SK-N-SH treated with all-trans-retinoic acid at 6 μM for 48 hours (cell line): ENCODE results near the gene CETN3.

ENCODE experiments used
- ARNTL ChIP-seq: fragments of 450-650 bp; formaldehyde crosslinking; IDR thresholded peaks from 2 replicates; pipeline ENCODE4 v1.5.0; 2020; ENCODE audit warnings: low read depth, mild to moderate bottlenecking, moderate library complexity, borderline replicate concordance
- CREB5 ChIP-seq: fragments of 250-450 bp; sonication (Bioruptor Pico); IDR thresholded peaks from 2 replicates; pipeline ENCODE4 v1.5.1; 2020; ENCODE audit warnings: low read depth, mild to moderate bottlenecking, moderate library complexity
- CSDC2 ChIP-seq: fragments of 250-450 bp; sonication (Bioruptor Pico); IDR thresholded peaks from 2 replicates; pipeline ENCODE4 v1.5.0; 2020; ENCODE audit warnings: mild to moderate bottlenecking, moderate library complexity
- CSRNP3 ChIP-seq: fragments of 250-450 bp; sonication (Bioruptor Pico); IDR thresholded peaks from 2 replicates; pipeline ENCODE4 v1.5.1; 2021; ENCODE audit warnings: mild to moderate bottlenecking, moderate library complexity
- ESRRG ChIP-seq: fragments of 250-450 bp; sonication (Bioruptor Pico); IDR thresholded peaks from 2 replicates; pipeline ENCODE4 v1.6.1; 2021; ENCODE audit warnings: mild to moderate bottlenecking
- ISL1 ChIP-seq: fragments of 250-450 bp; sonication (Bioruptor Pico); IDR thresholded peaks from 2 replicates; pipeline ENCODE4 v2.1.2; 2022; ENCODE audit warnings: mild to moderate bottlenecking, moderate library complexity
- SNAI2 ChIP-seq: fragments of 250-450 bp; sonication (Bioruptor Pico); IDR thresholded peaks from 2 replicates; pipeline ENCODE4 v1.5.0; 2020; ENCODE audit warnings: mild to moderate bottlenecking, moderate library complexity
- ZFP3 ChIP-seq: fragments of 250-450 bp; sonication (Bioruptor Pico); IDR thresholded peaks from 2 replicates; pipeline ENCODE4 v1.5.0; 2020; ENCODE audit warnings: mild to moderate bottlenecking, moderate library complexity
- ZFP30 ChIP-seq: fragments of 450-650 bp; formaldehyde crosslinking; IDR thresholded peaks from 2 replicates; pipeline ENCODE4 v1.5.0; 2022; ENCODE audit warnings: mild to moderate bottlenecking, moderate library complexity
- ZNF70 ChIP-seq: fragments of 450-650 bp; formaldehyde crosslinking; IDR thresholded peaks from 2 replicates; pipeline ENCODE4 v1.5.0; 2020; ENCODE audit warnings: mild to moderate bottlenecking, moderate library complexity
- ZNF8 ChIP-seq: fragments of 450-650 bp; formaldehyde crosslinking; IDR thresholded peaks from 2 replicates; pipeline ENCODE4 v1.5.0; 2020; ENCODE audit warnings: mild to moderate bottlenecking, moderate library complexity
- TF ChIP-seq, protein P1 (sequence below): fragments of 250-450 bp; sonication (Bioruptor Pico); IDR thresholded peaks from 2 replicates; pipeline ENCODE4 v1.8.0; 2021; ENCODE audit warnings: low read depth, mild to moderate bottlenecking, moderate library complexity, borderline replicate concordance
- TF ChIP-seq, protein P2 (sequence below): fragments of 250-450 bp; sonication (Bioruptor Pico); IDR thresholded peaks from 2 replicates; pipeline ENCODE4 v1.8.0; 2020; ENCODE audit warnings: mild to moderate bottlenecking, moderate library complexity, borderline replicate concordance

DNA sequence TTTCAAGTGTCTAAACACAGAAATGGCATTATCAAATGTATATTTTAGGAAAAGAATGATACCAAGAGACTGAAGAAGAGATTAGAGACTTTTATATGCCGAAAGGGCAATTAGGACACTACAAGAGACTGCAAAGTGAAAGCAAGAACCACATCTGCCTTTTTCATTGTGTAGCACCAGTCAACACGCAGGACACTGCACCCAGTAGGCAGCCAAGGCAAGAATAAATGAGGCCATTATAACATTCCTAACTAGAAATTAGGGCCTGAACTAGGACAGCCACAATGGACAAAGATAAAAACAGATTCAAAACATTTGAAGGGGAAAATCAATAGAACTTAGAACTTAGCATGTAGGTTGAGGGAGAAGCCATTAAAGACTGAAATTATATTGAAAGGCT is 10.8 kb downstream of the CETN3 start:
- TF ChIP-seq ZFP30 (CRISPR knock-in tag) = no peak
- TF ChIP-seq ZFP3 (CRISPR knock-in tag) = no peak
- no peak for TF ChIP-seq CREB5 (CRISPR knock-in tag)
- no peak for TF ChIP-seq ZNF8 (CRISPR knock-in tag)
- no peak for TF ChIP-seq SNAI2 (CRISPR knock-in tag)
- no peak for TF ChIP-seq ZNF70 (CRISPR knock-in tag)
- no peak for TF ChIP-seq ESRRG (CRISPR knock-in tag)
- TF ChIP-seq, protein P1, sequence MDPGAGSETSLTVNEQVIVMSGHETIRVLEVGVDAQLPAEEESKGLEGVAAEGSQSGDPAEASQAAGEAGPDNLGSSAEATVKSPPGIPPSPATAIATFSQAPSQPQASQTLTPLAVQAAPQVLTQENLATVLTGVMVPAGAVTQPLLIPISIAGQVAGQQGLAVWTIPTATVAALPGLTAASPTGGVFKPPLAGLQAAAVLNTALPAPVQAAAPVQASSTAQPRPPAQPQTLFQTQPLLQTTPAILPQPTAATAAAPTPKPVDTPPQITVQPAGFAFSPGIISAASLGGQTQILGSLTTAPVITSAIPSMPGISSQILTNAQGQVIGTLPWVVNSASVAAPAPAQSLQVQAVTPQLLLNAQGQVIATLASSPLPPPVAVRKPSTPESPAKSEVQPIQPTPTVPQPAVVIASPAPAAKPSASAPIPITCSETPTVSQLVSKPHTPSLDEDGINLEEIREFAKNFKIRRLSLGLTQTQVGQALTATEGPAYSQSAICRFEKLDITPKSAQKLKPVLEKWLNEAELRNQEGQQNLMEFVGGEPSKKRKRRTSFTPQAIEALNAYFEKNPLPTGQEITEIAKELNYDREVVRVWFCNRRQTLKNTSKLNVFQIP (CRISPR knock-in tag) = no peak
- no peak for TF ChIP-seq CSRNP3 (CRISPR knock-in tag)
- no peak for TF ChIP-seq ISL1 (CRISPR knock-in tag)
- TF ChIP-seq, protein P2, sequence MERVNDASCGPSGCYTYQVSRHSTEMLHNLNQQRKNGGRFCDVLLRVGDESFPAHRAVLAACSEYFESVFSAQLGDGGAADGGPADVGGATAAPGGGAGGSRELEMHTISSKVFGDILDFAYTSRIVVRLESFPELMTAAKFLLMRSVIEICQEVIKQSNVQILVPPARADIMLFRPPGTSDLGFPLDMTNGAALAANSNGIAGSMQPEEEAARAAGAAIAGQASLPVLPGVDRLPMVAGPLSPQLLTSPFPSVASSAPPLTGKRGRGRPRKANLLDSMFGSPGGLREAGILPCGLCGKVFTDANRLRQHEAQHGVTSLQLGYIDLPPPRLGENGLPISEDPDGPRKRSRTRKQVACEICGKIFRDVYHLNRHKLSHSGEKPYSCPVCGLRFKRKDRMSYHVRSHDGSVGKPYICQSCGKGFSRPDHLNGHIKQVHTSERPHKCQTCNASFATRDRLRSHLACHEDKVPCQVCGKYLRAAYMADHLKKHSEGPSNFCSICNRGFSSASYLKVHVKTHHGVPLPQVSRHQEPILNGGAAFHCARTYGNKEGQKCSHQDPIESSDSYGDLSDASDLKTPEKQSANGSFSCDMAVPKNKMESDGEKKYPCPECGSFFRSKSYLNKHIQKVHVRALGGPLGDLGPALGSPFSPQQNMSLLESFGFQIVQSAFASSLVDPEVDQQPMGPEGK (CRISPR knock-in tag) = no peak
- TF ChIP-seq CSDC2 (CRISPR knock-in tag) = no peak
- TF ChIP-seq ARNTL (CRISPR knock-in tag) = no peak
